ENCODE data around the gene ABI3. TPM values are rescaled to one million over a fixed set of nuclear protein-coding genes. Genes with fewer than 3 reads are reported as not detected.

ABI3 gene
- total and polyA plus RNA-seq, 4 donors: 6.9 to 20.0 (median 17.7) TPM

DNA sequence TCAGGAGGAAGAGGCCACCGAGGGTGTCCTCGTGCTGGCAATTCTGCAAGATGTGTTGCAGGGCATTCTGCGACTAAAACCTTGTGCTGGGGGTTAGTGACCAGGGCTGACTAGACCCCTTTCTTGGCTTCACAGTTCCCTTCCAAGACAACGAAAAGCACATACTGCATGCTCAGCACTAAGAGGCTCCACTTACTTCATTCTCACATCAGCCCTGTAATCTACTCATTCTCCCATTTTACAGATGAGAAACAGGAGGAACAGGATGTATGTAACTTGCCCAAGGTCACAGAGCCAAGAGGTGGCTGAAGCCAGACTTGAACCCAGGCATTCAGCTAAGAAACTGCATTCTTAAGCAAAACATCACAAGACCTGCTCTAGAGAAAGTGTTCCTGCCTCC, 25.4 kb downstream of the ABI3 start:
- Histone ChIP-seq H3K9ac (ENCODE audit: insufficient read depth in 1 of 2, low read length in 2 of 2) (no peak overlapping the region), H3K4me3 (no peak overlapping the region), H3K4me1 (ENCODE audit: control insufficient read depth in 5 of 5, insufficient read depth in 5 of 5, low read length in 5 of 5) (peaks cover 0 to 4% (median 0%) of the 10 kb centered on the region in 5 donors), H3K27me3 (ENCODE audit: control insufficient read depth in 3 of 3, insufficient read depth in 3 of 3, low read length in 2 of 3) (peaks cover 0 to 16% (median 9%) of the 10 kb centered on the region in 3 donors), H3K27ac (ENCODE audit: low read depth in 1 of 2, low read length in 1 of 2) (no peak overlapping the region), H3K36me3 (ENCODE audit: control insufficient read depth in 4 of 4, insufficient read depth in 4 of 4, low read length in 4 of 4) (no peaks in the 10 kb centered on the region), H3K9me3 (ENCODE audit: control insufficient read depth in 4 of 4, insufficient read depth in 3 of 4, low read length in 3 of 4) (no peaks in the 10 kb centered on the region)
- TF ChIP-seq, protein P1, sequence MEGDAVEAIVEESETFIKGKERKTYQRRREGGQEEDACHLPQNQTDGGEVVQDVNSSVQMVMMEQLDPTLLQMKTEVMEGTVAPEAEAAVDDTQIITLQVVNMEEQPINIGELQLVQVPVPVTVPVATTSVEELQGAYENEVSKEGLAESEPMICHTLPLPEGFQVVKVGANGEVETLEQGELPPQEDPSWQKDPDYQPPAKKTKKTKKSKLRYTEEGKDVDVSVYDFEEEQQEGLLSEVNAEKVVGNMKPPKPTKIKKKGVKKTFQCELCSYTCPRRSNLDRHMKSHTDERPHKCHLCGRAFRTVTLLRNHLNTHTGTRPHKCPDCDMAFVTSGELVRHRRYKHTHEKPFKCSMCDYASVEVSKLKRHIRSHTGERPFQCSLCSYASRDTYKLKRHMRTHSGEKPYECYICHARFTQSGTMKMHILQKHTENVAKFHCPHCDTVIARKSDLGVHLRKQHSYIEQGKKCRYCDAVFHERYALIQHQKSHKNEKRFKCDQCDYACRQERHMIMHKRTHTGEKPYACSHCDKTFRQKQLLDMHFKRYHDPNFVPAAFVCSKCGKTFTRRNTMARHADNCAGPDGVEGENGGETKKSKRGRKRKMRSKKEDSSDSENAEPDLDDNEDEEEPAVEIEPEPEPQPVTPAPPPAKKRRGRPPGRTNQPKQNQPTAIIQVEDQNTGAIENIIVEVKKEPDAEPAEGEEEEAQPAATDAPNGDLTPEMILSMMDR (IDR thresholded peaks at IDR 0.05; ENCODE audit: control extremely low read depth, extremely low read depth): no peak
- DNase-seq (no peak), ATAC-seq (ENCODE audit: insufficient read depth, low FRiP score) (no peak)
- 53 to 54% methylated on average over 4 of the region's 4 CpGs for WGBS, 2 donors

DNA sequence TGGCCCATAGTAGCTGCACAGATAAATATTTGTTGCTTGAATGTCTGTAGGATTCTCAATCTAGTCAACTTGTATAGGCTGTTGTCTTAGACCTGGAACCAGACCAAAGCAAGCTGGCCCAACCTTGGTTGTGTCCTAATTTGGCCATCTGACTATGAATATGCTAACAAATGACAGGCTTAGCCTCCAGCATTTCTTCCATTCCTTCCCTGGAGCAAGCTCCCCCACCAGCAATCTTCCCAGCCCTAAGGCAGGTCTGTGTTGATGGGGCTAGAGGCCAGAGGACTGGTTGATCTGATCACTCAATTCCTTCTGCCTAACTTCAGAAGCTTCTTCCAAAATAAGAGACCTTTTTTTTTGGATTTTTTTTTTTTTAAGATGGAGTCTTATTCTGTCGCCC, 29.5 kb downstream of the ABI3 start:
- Histone ChIP-seq H3K9me3 (ENCODE audit: control insufficient read depth in 4 of 4, insufficient read depth in 3 of 4, low read length in 3 of 4) (no peaks in the 10 kb centered on the region), H3K36me3 (ENCODE audit: control insufficient read depth in 4 of 4, insufficient read depth in 4 of 4, low read length in 4 of 4) (no peaks in the 10 kb centered on the region), H3K9ac (ENCODE audit: insufficient read depth in 1 of 2, low read length in 2 of 2) (no peak overlapping the region), H3K4me1 (ENCODE audit: control insufficient read depth in 5 of 5, insufficient read depth in 5 of 5, low read length in 5 of 5) (no peaks in the 10 kb centered on the region), H3K4me3 (no peak overlapping the region), H3K27me3 (ENCODE audit: control insufficient read depth in 3 of 3, insufficient read depth in 3 of 3, low read length in 2 of 3) (peaks cover 0 to 7% (median 0%) of the 10 kb centered on the region in 3 donors), H3K27ac (ENCODE audit: low read depth in 1 of 2, low read length in 1 of 2) (no peak overlapping the region)
- TF ChIP-seq, protein P1 (IDR thresholded peaks at IDR 0.05; ENCODE audit: control extremely low read depth, extremely low read depth): no peak
- DNase-seq (no peak), ATAC-seq (ENCODE audit: insufficient read depth, low FRiP score) (no peak)
- WGBS, 2 donors: 88 to 100% methylated on average over 1 of the region's 1 CpG

DNA sequence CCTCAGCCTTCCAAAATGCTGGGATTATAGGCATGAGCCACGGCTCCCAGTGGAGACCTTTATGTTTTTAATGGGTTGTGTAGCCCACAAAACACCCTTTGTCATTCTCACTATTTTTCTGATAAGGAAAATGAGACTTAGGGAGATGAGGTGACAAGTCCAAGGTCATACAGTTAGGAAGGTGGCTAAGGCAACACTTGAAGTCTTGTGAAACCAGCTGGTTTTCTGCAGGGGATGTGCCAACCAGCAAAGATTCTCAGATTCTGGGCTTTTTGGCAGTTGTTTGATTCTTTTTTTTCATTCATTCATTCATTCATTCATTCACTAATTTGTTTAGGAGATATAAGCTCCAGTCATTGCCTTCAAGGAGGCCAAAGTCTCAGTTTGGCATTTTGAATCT, 30.1 kb downstream of the ABI3 start:
- ATAC-seq (ENCODE audit: insufficient read depth, low FRiP score): no peak
- no peaks in the 10 kb centered on the region for H3K9me3 ChIP-seq (ENCODE audit: control insufficient read depth in 4 of 4, insufficient read depth in 3 of 4, low read length in 3 of 4)
- no peak for DNase-seq
- 85 to 95% methylated on average over 1 of the region's 1 CpG for WGBS, 2 donors
- no peak overlapping the region for H3K9ac ChIP-seq (ENCODE audit: insufficient read depth in 1 of 2, low read length in 2 of 2)
- TF ChIP-seq, protein P1 (IDR thresholded peaks at IDR 0.05; ENCODE audit: control extremely low read depth, extremely low read depth): no peak
- no peaks in the 10 kb centered on the region for H3K4me1 ChIP-seq (ENCODE audit: control insufficient read depth in 5 of 5, insufficient read depth in 5 of 5, low read length in 5 of 5)
- H3K4me3 ChIP-seq: no peak overlapping the region
- peaks cover 0 to 7% (median 0%) of the 10 kb centered on the region in 3 donors for H3K27me3 ChIP-seq (ENCODE audit: control insufficient read depth in 3 of 3, insufficient read depth in 3 of 3, low read length in 2 of 3)
- H3K27ac ChIP-seq (ENCODE audit: low read depth in 1 of 2, low read length in 1 of 2): no peak overlapping the region
- no peaks in the 10 kb centered on the region for H3K36me3 ChIP-seq (ENCODE audit: control insufficient read depth in 4 of 4, insufficient read depth in 4 of 4, low read length in 4 of 4)

DNA sequence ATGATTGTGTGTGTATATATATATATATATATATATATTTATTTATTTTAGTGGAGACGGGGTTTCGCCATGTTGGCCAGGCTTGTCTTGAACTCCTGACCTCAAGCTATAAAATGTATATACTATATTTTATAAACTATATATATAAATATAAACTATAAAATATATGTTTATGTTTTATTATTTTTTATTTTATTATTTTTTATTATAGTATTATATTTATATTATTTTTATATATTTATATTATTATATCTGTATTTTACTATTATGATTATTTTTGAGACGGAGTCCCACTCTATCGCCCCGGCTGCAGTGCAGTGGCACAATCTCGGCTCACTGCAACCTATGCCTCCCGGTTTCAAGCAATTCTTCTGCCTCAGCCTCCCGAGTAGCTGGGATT, 30.5 kb downstream of the ABI3 start:
- DNase-seq: no peak
- H3K4me1 ChIP-seq (ENCODE audit: control insufficient read depth in 5 of 5, insufficient read depth in 5 of 5, low read length in 5 of 5): no peaks in the 10 kb centered on the region
- H3K36me3 ChIP-seq (ENCODE audit: control insufficient read depth in 4 of 4, insufficient read depth in 4 of 4, low read length in 4 of 4): no peaks in the 10 kb centered on the region
- TF ChIP-seq, protein P1 (IDR thresholded peaks at IDR 0.05; ENCODE audit: control extremely low read depth, extremely low read depth): no peak
- WGBS, 2 donors: 89 to 93% methylated on average over 8 of the region's 8 CpGs
- peaks cover 0 to 7% (median 0%) of the 10 kb centered on the region in 3 donors for H3K27me3 ChIP-seq (ENCODE audit: control insufficient read depth in 3 of 3, insufficient read depth in 3 of 3, low read length in 2 of 3)
- no peak overlapping the region for H3K9ac ChIP-seq (ENCODE audit: insufficient read depth in 1 of 2, low read length in 2 of 2)
- ATAC-seq (ENCODE audit: insufficient read depth, low FRiP score): no peak
- no peak overlapping the region for H3K27ac ChIP-seq (ENCODE audit: low read depth in 1 of 2, low read length in 1 of 2)
- H3K9me3 ChIP-seq (ENCODE audit: control insufficient read depth in 4 of 4, insufficient read depth in 3 of 4, low read length in 3 of 4): no peaks in the 10 kb centered on the region
- H3K4me3 ChIP-seq: no peak overlapping the region
